GM19452 (cell line): ENCODE results near the gene GNAL.
"Not testable (repeated sequence)": the region's sequence is repeated elsewhere in the genome, so short reads cannot be mapped to it uniquely, and the experiment has no call there.

ENCODE experiments used
- ATAC-seq: cut with Tn5 transposase; IDR thresholded peaks from one replicate; pipeline ENCODE4 v1.9.1; 2021; ENCODE audit not compliant: unreplicated experiment

The GNAL gene

DNA sequence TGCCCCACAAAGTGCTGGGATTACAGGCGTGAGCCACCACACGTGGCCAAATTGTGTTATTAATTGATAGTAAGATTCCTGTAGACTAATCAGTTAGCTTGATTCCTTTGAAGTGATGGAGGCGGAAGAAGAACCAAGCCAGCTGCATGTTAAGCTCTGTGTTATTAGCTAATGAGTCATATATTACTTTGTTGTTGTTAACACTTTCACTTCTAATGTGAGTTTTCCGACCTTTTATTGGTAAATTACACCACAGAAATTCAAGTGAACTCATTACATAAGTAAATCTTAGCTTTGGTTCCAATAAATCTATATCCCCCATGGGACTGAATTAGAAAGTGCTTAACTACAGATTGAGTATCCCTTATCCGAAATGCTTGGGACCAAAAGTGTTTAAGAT lies 182.4 kb downstream of the GNAL start:
- ATAC-seq, result peak; percentile 73

DNA sequence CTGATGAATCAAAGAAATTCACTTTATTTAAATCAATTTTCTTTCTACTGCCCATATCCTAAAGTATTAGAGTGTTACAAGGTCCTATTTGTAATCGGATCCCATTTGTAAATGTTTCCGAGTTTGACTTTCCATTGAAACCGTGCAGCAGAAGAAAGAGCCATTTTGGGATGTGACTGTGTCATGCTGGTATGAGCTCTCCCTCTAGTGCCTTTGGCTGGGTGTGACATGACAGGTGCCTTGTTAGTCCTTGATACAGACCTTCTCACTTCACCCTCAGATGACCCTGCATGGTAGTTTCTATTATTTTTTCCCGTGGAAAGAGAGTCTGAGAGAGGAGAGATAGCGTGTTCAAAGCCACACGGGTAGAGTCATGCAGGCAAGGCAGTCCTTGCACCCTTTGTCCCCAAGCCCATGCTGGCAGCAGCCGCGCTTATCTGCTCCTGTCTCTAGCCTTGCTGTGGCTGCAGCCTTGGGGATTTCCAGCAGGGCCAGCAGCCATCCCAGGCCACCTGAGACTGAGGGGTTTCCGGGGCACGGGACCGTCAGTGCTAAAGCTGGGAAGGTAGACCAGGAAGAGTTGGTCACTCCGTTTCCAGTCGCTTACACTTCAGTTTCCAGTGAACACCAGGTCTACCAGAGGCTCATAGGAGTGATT lies 183.5 kb downstream of the GNAL start:
- ATAC-seq, result no peak

DNA sequence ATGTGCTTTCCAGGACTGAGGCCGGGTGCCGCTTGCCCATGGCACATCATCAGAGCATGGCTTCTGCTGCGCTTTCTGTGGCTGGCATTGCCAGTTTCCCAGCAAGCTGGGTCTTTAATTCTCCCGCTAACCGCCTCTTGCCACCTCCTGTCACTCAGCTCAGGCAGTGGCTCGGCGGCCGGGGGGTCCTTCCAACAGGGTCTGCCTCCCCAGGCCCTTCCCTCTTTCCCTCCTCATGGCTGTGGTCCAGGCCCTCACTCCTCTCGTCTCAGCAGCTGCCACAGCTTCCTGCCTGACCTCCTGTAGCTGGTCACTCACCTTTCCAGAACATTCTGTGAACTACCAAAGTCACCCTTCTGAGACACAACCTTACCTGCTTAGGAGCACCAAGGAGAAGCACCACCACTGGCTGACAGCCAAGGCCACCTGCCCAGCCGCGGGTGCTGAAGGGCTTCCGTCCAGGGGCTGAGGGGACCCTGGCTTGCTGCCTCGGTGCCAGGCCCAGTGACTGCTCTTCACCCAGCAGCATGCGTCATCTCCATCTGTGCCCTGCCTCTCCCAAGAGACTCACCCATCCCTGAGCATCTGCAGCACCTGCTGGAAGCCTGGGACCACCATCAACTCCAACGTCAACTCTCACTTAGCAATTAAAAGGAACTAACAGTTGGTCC lies 184.7 kb downstream of the GNAL start:
- ATAC-seq, result no peak

DNA sequence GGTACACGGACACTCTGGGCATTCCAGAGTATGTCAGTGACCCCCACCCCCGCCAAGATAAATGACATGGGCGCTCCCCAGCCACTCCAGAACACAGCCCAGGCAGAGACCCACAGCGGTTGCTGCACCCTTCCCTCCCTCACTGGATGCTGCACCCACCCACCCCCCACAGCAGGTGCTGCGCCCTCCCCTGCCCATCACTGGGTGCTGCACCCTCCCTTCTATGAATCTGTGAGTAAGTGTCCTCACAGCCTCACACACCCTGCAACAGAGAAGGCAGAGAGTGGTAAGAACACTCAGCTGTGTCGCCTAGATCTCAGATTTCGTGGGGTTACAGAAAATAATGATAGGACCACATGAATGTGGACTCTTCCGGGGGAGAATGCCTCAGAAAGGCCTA lies 185.6 kb downstream of the GNAL start:
- no peak for ATAC-seq

DNA sequence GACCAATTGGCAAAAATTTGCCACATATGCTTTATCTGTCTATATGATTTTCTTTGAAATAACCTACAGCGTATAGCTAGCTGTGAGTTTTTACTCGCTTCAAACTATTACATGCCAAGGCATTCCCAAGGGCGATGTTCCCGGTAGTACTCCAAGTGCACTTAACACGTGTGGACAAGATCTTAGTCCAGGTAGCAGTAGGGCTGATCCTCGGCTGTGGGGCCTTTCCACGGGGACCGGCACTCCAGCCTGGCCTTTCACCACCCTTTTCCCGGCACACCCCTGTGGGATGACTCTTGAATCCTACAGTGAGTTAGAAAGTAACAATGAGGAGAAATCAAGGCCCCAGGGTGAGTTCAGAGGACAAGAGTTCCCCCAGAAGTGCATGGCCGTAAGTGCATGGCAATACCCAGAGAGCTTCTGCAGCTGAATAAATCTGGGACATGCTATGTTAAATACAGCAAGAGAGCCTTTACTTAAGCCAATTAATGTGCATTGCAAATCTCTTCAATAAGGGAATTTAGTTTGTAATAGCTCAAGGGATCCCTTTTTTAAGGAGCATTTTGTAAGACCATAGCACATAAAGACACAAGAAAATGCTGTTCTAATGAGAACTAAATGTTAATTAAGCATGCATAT lies 188.6 kb downstream of the GNAL start:
- no peak for ATAC-seq

DNA sequence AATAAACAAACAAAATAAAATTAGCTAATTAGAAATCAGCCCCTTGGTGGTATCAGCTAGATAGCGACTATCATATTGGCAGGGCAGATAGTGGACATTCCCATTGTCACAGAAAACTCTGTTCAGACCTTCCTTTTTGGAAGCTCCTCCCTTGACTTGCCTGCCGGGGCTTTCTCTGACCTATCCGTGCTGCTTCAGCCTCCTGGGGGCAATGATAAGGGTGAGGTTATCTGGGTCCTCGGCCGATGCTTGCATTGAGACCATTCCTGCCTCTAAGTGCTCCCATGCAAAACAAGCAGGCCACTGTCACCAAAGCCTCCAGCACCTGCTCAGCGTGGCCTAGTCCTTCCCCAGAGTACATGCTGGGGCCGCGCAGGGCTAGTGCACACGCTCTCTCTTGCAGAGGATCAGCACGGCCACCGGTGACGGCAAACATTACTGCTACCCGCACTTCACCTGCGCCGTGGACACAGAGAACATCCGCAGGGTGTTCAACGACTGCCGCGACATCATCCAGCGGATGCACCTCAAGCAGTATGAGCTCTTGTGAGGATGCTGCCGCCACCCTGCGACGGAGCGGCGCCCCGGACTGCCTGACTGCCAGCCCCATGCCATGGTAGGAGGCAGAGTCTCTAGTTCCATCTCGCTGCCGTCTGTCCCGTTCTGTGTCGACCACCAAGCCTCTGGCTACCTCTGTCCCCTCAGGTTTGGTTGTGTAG lies 191.7 kb downstream of the GNAL start:
- ATAC-seq, result no peak

DNA sequence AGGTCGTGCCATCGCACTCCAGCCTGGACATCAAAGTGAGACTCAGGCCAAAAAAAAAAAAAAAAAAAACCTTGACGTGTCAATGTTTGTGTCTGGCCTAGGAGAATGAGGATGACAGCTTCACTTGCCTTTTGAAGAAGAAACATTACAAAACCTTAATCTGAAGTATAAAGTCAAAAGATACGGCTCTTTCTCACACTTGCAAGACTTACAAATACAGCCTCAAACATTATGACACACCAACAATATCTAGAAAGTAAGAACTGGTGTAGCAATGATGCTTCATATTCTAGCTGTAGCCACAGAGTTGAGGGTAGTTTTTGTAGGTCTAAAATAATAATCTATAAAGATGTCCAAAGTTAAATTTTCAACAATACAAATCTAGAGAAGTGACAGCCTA lies 193.6 kb downstream of the GNAL start:
- no peak for ATAC-seq

DNA sequence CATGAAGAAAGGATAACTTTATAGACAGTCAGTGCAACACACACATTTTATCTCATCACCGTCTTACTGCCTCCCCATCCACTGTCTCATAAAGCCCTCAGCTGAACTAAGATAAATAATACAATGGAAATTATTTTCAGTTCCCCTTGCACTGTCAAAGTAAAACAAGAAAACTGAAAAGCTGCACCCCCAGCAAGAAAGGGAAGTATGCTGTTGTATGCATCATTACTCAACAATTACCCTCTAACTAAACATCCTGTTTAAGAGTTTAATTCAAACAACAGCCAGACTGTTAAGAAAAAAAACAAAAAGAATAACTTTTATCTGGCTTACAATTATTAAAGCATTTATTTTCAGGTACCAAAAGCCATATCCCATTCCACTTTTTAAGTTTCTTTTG lies 194.1 kb downstream of the GNAL start:
- ATAC-seq, result peak; percentile 77

DNA sequence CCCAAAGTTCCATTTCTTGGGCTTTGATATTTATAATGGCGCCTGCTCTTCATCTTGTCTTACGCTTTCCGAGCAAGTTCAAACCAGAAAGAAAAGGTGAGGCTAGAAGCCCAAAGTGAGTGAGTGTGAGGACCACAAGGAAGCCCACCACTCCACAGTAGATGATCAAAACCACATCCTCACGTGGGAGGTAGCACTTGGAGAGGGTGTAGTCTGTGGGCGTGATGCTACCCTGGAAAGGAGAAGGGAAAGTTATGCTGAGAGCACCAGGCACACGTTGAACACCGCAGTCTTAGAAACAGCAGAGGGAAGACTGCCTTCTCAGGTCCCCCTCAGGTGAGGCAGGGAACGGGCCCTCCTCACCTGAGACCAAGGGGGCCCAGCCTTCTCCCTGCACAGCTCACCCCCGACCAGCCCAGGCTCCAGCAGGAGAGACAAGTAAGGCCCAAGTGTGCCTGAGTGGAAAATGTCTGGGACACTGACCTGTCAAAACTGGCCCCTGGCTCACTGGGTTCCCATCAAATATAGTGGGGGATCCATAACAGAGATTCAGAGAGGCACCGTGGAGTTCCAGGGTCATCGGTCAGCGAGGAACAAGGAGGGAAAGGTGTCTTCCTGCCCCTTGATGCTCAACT lies 195.4 kb downstream of the GNAL start:
- ATAC-seq, result no peak

DNA sequence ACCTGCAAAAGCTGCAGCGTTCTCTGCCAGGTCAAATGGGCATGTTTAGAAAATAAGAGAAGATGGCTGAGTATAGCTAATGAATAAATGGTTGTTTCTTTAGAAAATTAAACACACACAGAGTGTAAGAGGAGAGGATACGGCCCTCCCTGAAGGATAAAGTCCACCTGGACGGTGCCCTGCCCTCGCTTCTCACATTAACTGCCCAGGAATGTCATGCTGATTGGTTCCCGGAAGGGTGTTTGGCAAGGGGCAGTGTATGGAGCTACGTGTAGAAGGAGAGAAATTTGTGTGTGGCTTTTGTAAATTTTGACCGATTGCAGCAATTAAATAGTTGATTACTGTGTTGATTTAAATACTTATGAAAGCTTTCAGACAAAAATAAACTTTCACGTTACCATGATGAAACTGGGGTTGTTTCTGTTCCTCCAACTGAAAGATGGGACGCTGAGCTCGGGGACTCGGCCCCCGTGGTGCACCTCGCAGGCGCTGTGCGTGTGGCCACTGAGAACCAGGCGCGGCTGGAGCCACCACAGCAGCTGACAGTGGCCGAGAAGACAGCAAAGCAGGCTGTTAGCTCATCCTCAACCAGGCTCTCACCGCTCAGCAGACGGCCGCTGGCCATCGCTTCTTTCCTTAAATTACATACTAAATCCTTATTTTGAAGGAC lies 196.3 kb downstream of the GNAL start:
- ATAC-seq, result no peak

DNA sequence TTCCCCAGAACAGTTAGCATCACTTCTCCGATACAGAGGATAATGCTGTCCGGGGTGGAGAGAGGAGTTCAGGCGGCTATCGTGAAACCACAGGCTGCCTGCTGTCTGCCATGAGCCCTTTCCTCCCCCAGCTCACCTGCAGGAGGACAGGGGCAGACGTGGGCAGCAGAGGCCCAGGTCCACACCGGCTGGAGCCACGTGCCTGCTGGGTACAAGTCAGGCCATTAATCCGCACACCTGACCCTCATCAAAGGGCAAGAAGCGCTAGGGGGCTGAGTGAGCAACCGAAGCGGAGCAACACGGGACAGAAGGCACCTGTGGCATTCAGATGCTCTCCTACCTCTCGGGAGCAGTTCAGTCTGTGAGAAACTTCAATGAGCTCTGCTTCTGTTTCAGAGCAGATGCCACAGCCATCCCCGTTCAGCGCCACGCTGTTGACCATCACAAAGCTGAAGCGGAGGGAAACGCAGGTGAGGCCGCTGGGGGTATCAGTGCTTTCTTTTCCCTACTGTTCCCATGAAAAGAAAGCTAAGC lies 197.6 kb downstream of the GNAL start:
- ATAC-seq, result no peak

DNA sequence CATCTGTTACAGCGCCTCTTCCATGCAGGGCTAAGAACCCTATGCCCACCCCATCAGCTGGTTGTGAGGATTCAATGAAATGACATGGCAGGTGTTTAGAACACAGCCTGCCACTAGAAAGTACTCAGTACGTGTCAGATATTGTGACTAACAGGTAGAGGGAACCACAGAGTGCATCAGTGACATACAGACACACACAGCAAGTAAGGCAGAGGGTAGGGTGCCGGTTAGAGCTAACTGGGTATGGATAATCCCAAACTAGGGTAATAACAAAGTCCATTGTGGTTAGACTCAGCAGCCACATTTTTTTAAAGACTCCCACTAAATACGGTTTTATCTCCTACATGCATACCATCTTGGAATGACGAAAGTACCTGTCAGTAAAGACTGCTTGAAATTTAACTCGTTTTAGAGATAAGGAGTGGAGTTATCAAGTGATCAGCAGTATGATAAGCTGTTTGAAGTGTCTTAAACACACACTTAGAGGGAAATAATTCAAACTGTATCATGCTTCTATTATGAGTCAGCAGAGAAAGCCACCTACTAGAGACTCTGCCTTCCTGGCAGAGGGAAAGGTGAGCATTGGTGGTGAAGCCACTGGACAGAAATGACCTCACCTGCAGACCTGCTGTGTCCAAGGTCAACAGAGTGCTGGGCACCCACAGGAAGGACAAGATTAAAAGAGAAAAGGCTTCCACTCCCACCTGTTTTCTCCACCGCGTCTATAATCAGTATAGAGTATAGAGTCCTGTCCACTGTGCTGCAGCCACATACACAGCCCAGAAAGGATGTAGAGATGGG lies 198.5 kb downstream of the GNAL start:
- no peak for ATAC-seq

DNA sequence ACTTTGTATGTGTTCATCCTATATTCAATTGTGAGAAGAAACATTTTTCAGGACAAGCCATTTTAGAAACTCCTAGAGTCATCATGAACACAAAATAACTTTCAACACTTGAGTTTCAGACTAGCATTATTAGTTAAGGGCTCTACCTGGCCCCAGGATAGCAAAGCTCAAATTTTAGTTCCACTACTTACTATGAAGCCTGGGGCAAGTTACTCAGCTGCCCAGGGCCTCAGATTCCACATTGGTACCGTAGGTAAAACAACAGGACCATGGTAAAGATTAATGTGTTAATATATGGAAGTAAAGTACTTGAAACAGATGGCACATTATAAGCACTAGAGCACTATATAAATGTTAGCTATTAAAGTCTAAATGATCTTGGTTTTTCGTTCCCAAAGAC lies 199.7 kb downstream of the GNAL start:
- ATAC-seq, result no peak

DNA sequence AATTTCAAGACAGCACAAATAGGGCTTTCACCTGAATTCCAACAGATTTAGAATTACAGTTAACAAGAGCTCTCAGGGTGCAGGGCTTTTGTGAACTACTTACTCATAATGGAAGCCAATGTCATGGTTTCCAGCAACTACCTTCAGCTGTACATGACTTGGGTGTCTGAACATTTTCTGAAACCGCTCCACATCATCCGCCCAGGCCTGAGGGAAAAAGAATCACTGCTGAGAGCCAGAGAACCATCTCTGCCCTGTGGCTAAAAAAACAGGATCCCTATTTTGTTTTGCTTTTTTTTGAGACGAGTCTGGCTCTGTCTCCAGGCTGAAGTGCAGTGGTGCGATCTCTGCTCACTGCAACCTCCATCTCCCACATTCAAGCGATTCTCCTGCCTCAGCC lies 200.2 kb downstream of the GNAL start:
- no peak for ATAC-seq

DNA sequence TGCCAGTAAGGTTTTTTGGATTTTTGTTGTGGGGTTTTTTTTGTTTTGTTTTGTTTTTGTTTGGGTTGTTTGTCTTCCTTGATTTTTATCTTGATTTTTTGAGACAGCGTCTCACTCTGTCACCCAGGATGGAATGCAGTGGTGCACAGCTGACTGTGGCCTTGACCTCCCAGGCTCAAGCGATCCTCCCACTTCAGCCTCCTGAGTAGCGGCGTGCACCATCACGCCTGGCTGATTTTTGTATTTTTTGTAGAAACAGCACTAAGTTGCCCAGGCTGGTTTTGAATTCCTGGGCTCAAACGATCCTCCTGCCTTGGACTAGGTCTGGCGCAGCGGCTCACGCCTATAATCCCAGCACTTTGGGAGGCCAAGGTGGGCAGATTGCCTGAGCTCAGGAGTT lies 202.7 kb downstream of the GNAL start:
- ATAC-seq, result no peak

DNA sequence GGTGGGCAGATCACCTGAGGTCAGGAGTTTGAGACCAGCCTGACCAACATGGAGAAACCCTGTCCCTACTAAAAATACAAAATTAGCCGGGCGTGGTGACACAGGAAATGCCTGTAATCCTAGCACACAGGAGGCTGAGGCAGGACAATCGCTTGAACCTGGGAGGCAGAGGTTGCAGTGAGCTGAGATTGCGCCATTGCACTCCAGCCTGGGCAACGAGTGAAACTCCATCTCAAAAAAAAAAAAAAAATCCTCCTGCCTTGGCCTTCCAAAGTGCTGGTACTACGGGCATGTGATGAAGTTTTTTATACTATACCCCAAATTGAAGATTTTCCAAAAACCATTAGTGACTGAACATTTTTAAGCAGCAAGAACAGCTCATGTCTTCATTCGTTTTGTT lies 203.4 kb downstream of the GNAL start:
- ATAC-seq, result not testable (repeated sequence)

DNA sequence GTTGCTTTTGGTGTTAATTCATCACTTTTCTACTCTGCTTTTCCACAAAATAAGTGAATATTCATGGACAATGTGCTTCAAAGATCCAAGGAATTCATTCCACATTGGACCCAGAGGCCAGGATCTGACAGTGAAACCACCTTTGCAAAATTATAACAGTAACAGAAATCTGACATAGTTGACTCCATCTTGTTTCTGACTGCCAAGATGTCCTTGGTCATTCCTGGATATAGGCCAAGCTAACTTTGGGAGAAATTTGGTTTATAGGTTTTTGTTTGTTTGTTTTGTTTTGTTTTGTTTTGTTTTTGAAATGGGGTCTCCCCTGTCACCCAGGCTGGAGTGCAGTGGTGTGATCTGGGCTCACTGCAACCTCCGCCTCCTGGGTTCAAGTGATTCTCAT lies 208.7 kb downstream of the GNAL start:
- no peak for ATAC-seq

DNA sequence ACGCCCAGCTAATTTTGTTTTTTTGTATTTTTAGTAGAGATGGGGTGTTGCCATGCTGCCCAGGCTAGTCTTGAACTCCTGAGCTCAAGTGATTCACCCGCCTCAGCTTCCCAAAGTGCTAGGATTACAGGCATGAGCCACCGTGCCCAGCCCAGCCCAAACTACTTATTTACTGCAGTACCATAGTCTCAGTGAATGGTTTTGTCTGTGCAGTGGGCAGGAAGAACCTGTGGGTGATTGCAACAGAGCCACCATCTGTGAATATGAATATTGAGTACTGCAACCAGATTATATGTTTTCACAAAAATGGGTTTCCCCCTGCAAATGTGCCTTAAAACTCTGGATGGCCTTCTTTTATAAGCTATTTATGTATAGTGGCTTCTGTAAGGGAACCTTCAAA lies 210.0 kb downstream of the GNAL start:
- no peak for ATAC-seq

DNA sequence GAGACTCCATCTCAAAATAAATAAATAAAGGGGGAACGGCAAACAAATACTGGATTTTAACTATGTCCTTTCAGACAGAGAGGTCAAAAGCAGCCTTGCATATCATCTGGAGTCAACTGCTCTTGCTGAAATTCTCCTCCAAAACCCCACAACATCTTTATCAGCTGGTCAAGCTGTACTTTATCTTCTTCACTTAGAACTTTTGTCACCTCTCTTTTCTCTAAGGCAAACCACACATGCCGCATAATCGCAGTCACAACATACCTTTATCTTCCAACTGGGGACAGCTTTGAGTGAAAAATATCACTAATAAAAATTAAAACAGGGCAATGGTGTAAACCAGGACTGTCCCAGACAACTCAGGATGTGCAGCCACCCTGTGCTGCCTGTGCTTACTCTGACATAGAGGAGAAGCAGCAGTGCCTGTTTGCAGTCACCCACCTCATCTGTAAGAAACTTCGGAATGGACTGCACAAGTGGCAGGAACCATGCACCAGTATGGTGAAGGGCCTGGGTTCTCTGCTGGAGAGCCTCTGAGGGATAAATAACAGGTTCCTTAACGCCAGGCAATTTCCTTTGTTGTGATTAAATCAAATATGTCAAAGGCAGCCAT lies 212.9 kb downstream of the GNAL start:
- ATAC-seq, result no peak
